HG02981 (cell line): ENCODE results near the gene GHR.

ENCODE experiments used
- ATAC-seq: cut with Tn5 transposase; IDR thresholded peaks from one replicate; pipeline ENCODE4 v1.9.1; 2021; ENCODE audit warnings: mild to moderate bottlenecking, moderate library complexity; ENCODE audit not compliant: unreplicated experiment

The GHR gene

GRCh38 chr5:42514754-42515153, 91.5 kb downstream of the GHR start:
- ATAC-seq = no peak

DNA sequence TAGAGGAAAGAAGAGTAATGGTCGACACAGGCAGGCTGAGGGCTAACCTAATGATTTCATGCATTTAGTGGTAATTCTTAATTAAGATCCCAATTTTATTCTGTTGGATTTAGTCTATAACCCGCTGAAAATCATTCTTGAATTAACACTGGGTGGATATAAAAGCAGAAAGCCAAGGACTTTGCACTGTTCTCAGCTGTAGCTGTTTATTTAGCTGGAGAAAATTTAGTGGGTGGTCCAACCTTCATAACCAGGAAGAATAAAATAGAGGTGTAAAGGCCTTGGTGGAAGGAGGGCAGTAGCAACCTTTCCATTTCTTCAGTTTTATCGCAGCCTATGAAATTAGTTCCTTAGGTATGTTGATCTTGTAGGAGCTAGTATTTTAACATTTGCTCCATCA, 92.3 kb downstream of the GHR start:
- ATAC-seq = no peak

DNA sequence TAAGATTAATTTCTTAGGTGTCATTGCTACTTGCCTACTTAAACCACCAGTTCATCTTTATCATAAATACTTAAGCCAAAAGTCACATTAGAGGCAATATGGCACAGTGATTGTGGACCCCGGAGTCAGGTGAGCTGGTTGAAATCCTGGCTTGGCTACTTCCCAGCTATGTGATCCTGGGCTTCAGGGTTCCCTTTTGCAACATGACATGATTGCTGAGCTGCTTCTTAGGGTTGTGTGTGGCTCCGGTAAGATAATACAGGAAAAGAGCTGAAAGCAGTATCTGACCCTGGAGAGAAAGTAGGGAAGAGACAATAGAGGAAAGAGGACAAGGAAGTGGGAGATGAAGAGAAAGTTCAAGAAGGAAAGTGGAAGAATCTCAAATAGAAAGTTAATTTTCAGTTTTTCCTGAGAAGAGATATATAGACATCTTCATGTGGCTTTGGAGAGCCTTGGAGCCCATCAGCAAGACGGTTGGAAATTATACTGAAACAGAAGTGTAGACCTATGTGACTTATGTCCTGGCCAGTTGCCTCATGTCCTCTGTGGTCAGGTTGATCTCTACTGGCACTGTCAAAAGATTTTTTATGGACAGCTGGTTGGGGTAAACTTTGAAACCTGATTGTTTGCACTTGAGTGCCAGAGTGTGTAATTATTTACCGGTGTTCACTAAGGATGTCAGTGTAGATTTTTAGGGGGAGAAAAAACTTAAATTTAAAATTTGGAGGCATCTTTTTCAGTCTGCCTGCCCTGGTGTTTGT, 93.2 kb downstream of the GHR start:
- ATAC-seq = no peak

- ATAC-seq = no peak
Measured at GRCh38 chr5:42517164-42517563, 93.9 kb downstream of the GHR start.

DNA sequence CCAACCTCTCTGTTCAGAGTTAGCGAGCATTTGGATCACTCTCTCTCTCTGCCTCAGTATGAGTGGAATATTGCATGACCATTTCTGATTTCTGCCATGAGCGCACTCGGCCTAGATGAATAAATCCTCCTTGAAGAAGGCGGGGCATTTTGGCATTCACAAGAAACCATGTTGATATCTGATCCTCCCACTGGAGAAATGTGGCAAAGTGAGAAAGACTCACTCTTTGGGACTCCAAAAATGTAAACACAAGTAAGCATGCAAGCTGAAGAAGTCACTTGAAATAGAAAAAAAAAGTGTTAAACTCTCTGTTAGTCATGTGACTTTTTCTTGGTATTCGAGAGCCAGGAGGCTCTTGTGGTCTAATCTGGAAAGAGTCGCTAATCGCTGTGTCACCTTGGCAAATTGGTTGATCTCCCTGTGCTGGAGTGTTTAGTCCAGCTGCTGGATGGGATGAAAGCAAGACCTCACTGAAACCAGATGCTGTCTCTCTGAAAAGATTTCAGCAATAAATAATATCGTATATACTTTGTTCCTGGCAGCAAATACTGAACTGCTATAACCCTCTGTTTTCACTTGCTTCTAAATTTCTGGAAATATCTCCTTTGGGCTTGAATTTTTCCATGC, 95.5 kb downstream of the GHR start:
- no peak for ATAC-seq

GRCh38 chr5:42520203-42520602, 97.0 kb downstream of the GHR start:
- ATAC-seq = no peak

DNA sequence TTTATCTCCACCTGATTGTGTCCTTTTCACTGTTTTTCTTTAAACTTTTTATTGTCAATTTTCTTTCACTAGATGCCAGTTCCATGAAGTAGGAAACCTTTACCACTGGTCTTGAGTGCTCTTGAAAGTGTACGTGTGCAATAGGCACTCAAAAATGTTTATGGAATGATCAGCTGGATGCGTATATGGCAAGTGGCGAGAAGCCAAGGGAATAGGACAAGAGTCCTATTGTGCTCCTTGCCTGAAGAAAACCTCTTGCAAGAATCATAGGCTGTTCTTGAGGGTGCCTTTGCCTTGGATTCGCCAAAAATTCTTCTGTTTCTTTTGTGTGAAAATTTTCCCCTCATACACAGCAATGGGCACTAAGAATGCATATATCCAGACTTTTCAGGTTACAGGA, 97.7 kb downstream of the GHR start:
- no peak for ATAC-seq

- ATAC-seq = no peak
Measured at GRCh38 chr5:42521406-42521805, 98.2 kb downstream of the GHR start.

- no peak for ATAC-seq
Measured at GRCh38 chr5:42522783-42523182, 99.5 kb downstream of the GHR start.

GRCh38 chr5:42526179-42526578, 102.9 kb downstream of the GHR start:
- ATAC-seq = no peak

- ATAC-seq = no peak
Measured at GRCh38 chr5:42531611-42532010, 108.4 kb downstream of the GHR start.

- no peak for ATAC-seq
Measured at GRCh38 chr5:42542106-42542505, 118.9 kb downstream of the GHR start.

- no peak for ATAC-seq
Measured at GRCh38 chr5:42543774-42544173, 120.5 kb downstream of the GHR start.

- no peak for ATAC-seq
Measured at GRCh38 chr5:42545038-42545437, 121.8 kb downstream of the GHR start.

DNA sequence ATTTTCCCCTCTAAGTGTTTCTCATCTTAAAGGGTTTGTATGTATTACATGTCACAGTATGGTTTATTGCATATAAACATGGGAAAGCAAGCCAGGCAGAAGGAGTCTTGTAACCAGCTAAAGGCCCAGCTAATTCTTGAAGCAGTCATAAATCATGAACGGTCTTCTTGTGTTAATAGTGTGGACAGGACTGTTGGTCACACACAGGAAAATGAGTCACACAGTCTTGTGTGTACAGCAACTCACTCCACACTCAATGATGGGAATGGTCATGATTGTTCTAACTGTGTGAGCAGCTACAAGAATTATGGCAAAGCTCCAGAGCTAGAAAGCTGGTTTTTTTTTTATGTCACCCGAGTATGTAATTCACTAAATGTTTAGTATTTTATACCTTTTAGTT, 123.9 kb downstream of the GHR start:
- ATAC-seq = no peak

DNA sequence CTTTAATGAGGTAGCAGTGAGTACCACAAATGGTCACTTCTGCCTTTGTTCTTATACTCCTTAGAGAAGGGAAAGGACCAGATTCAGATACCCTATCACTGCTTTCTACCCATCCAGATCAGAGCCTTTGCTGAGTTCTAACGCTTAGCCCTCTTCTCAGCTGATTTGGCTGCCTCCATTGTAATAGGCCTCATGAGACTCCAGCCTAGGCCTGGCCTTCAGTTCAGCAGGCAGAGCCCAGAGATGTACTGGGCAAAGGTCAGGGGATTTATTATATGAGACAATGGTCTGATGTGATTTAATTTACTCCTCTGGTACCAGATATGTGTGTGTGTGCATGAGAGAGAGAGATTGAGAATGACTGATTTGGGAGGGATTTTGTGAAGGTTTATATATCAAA, 124.7 kb downstream of the GHR start:
- no peak for ATAC-seq

DNA sequence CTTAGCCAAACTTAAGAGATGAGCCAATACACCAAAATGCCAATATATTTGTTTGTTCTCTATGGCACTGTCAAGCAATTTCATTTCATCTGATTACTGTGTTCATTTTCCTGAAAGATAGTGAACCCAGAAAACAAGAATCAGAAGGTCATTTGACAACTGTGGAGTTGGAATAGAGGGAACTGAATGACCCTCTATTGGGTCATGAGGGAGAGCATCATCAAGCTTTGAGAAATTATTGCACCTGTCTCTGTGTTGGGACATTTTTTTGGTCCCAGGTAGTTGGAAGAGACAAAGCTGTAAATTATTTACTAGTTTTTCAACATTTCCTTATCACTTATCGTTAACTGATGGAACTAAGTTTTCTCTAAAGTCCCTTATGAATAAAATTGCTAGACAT, 129.4 kb downstream of the GHR start:
- no peak for ATAC-seq

GRCh38 chr5:42553461-42553860, 130.2 kb downstream of the GHR start:
- no peak for ATAC-seq

DNA sequence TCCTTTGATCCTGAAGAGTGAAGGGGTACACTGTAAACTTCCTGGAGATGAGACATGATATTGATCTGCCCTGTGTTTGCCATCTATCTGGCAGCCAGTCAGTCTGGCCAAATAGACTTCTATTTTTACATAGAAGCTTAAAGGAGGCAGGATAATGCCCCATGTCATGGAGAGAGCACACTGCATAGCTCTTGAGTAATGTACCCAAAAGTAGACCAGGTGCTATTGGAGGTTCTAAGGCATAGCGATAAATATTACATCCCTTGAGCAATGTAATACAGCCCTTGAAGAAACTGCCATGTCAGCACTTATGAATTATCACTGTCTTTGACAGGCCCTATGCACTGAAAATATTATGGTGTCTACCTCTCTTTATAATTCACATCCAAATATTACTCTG, 131.8 kb downstream of the GHR start:
- no peak for ATAC-seq

DNA sequence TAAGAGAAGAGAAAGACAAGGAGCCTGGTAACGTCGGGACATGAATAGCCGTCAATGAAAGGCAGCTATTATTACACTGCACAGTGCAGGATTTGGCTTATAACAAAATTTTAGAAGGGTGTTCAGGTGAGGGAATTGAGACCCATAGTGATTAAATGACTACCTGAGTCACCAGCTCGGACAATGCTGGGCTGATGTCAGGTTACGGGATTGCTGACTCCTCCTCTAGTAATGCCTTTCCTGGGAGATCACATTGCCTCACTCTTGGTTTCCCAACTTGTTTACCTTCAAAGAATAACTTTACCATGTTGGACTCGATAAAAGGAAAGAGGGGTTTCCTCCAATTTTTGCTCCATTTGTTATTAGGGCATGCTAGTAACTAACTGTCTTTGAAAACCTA, 132.6 kb downstream of the GHR start:
- ATAC-seq = no peak

DNA sequence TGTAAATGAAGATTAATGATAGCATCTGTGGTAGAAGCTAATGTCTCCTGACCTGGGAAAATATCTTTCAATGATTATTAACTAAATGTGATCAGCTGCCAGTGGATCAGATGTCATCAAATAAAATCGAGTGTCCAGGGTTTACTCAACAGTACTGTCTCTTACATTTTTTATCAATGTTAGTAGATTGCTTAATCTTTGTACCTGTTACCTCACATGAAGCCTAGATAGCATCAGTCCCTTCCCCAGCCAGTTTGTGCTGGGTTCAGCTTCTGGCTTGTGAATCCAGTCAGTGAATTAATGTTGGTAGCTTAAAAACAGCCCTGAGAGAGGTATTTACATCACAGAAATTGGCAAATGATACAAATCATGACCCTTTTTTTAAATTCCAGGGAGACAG, 134.4 kb downstream of the GHR start:
- ATAC-seq = no peak

GRCh38 chr5:42561656-42562055, 138.4 kb downstream of the GHR start:
- ATAC-seq = no peak
